Activated CD8-positive, alpha-beta memory T cell treated with anti-CD3 and anti-CD28 coated beads, Interleukin-2, amount 10 ng/mL, durations not matched to agents 7 days and 5 days (primary cell): ENCODE data around the gene IGF2R. TPM values are rescaled to one million over a fixed set of nuclear protein-coding genes. Genes with fewer than 3 reads are reported as not detected.

Experiments
- ATAC-seq: fragments of 150-1000 bp; cut with Tn5 transposase; one replicate; pipeline ENCODE4 v1.10.0; 2021; ENCODE audit warnings: moderate library complexity
- CTCF ChIA-PET: fragments of 350-600 bp; sonication (Branson Sonifier 250); formaldehyde crosslinking; loops from one replicate; lab custom pipeline; 2021; ENCODE audit warnings: antibody characterized with exemption; lab: Charles Lee
- DNase-seq: peaks from one replicate; pipeline ENCODE4 v3.0.0-alpha.2; 2020
- H3K27ac Mint-ChIP-seq: one replicate; pipeline ENCODE4 v1.8.0; 2021; ENCODE audit warnings: mild to moderate bottlenecking, mixed read lengths
- H3K27me3 Mint-ChIP-seq: one replicate; pipeline ENCODE4 v1.8.0; 2021; ENCODE audit warnings: mixed read lengths
- H3K36me3 Mint-ChIP-seq: one replicate; pipeline ENCODE4 v1.8.0; 2021; ENCODE audit warnings: mild to moderate bottlenecking, mixed read lengths
- H3K4me1 Mint-ChIP-seq: one replicate; pipeline ENCODE4 v1.8.0; 2021; ENCODE audit warnings: mixed read lengths
- H3K4me3 Mint-ChIP-seq: one replicate; pipeline ENCODE4 v1.8.0; 2021; ENCODE audit warnings: mild to moderate bottlenecking, moderate library complexity, mixed read lengths
- H3K9me3 Mint-ChIP-seq: one replicate; pipeline ENCODE4 v1.8.0; 2022; ENCODE audit warnings: low read depth, mixed read lengths
- total RNA-seq, 2 experiments: library from RNA; stranded (reverse); gene quantifications; one replicate each; pipeline ENCODE4 v1.2.3, GENCODE V29; 2021

IGF2R gene
- total RNA-seq, 2 experiments from 2014 or later: 74.5 to 83.1 TPM

DNA sequence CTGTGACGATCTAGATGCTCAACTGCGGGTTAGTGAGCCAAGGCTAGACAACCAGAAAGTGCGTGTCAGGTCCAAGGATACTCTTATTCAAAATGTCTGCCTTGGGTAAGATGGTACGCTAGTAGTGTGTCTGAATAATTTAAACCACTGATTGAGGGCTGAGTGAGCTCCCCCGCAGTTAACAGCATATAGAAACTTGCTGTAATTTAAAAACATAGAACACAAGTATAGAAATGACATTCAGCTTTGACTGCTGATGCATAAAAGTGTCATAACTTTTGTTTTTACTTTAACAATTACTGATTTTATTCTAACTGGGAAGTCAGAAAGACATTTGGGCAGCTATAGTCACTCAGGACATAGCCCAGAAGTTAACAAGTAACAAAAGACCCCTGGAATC lies 107.1 kb downstream of the IGF2R start:
- CTCF ChIA-PET: no interaction called here
- H3K36me3 Mint-ChIP-seq: peaks cover 56% of the 10 kb centered on the region
- ATAC-seq (no peak), DNase-seq (no peak)
- H3K27ac Mint-ChIP-seq: no peak overlapping the region
- H3K4me3 Mint-ChIP-seq: no peak overlapping the region
- H3K27me3 Mint-ChIP-seq: no peaks in the 10 kb centered on the region
- H3K9me3 Mint-ChIP-seq: no peaks in the 10 kb centered on the region
- peaks cover 6% of the 10 kb centered on the region for H3K4me1 Mint-ChIP-seq

- ATAC-seq (no peak), DNase-seq (no peak)
- Mint-ChIP-seq H3K4me3 (no peak overlapping the region), H3K9me3 (no peaks in the 10 kb centered on the region), H3K4me1 (peaks cover 3% of the 10 kb centered on the region), H3K36me3 (peaks cover 58% of the 10 kb centered on the region), H3K27ac (no peak overlapping the region), H3K27me3 (no peaks in the 10 kb centered on the region)
- CTCF ChIA-PET: interaction anchor here (1.0 kb wide), 1 partner anchor 8 kb away, joined by 3 read pairs; no protein-coding TSS in a partner anchor
Measured at GRCh38 chr6:160077024-160077423, 108.1 kb downstream of the IGF2R start.

DNA sequence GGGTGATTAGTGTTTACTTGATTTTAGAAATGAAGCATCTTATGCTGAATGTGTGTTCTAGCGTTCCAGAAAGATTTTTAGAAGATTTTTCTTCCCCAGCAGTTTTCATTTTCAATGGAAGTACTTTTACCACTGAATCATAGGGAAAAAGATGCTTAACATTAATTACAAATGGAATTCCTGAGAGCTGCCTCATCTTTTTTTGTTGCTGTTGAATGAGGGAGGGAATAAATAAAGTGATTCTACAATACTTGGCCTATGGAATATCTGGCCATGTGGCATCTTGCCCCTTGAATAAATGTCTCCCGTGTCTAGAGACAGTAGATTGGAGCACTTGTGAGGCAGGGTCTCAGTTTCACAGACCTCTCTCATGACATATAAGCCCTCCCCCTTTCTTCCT lies 108.6 kb downstream of the IGF2R start:
- CTCF ChIA-PET: interaction anchor here (1.0 kb wide), 2 partner anchors 8 to 11 kb away, joined by 3 to 4 read pairs; no protein-coding TSS in a partner anchor
- ATAC-seq: no peak
- Mint-ChIP-seq H3K36me3 (peaks cover 56% of the 10 kb centered on the region), H3K9me3 (no peaks in the 10 kb centered on the region), H3K27me3 (no peaks in the 10 kb centered on the region), H3K4me1 (peaks cover 3% of the 10 kb centered on the region), H3K4me3 (no peak overlapping the region), H3K27ac (no peak overlapping the region)
- no peak for DNase-seq

DNA sequence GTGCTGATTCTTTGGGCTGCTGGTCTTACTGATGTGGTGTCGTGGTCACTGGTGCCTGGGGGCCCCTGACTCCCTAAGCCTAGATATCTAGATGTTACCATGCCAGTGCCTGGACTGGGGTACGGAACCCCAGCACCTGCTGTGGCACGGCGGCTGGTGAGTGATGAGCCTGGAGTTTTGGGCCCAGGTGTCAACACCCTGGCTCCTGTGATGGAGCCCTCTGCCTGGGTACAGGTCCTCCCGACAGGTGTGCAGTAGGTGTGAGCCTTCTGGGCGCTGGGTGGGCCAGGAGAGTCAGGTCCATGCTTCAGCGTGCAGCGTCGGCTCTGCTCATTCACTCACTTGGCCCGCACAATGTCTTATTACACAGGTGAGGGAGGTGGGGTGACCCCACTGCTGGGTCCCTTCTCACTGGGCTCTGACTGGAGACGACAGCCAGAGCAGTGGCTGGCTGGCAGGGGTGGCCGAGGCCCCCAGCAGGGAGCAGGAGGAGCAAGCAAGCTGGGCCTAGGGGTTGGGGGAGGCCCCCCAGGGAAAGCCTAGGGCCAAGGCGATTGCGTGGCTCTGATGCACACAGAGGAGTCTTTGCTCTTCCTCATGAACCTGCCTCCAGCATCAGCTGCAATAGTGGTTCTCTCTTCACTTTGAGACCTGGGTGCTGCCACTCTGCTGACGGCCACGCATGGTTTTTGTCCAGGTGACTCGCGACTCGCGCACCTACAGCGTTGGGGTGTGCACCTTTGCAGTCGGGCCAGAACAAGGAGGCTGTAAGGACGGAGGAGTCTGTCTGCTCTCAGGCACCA lies 110.2 kb downstream of the IGF2R start:
- DNase-seq (no peak), ATAC-seq (no peak)
- H3K9me3 Mint-ChIP-seq: no peaks in the 10 kb centered on the region
- H3K36me3 Mint-ChIP-seq: peaks cover 51% of the 10 kb centered on the region
- CTCF ChIA-PET: interaction anchor here (0.9 to 1.3 kb wide), 2 partner anchors 9 to 19 kb away, joined by 3 to 5 read pairs; no protein-coding TSS in a partner anchor
- H3K4me3 Mint-ChIP-seq: no peak overlapping the region
- no peak overlapping the region for H3K27ac Mint-ChIP-seq
- H3K27me3 Mint-ChIP-seq: no peaks in the 10 kb centered on the region
- peaks cover 3% of the 10 kb centered on the region for H3K4me1 Mint-ChIP-seq

DNA sequence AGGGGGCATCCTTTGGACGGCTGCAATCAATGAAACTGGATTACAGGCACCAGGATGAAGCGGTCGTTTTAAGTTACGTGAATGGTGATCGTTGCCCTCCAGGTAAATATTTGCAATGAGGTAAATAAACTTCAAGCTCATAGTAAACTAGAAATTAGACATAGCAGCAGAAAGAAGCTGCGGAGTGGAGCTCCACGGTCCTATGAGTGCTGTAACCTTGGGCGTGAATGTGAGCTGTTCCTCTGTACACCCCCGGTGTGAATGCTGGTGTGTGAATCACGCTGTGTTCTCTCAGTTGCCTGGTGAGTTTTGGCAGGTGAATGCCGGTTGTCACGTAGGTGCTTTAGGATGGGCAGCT lies 110.8 kb downstream of the IGF2R start:
- no peaks in the 10 kb centered on the region for H3K27me3 Mint-ChIP-seq
- DNase-seq: no peak
- H3K4me3 Mint-ChIP-seq: no peak overlapping the region
- CTCF ChIA-PET: interaction anchor here (0.9 to 1.3 kb wide), 2 partner anchors 9 to 19 kb away, joined by 3 to 5 read pairs; no protein-coding TSS in a partner anchor
- peaks cover 52% of the 10 kb centered on the region for H3K36me3 Mint-ChIP-seq
- no peak overlapping the region for H3K27ac Mint-ChIP-seq
- H3K4me1 Mint-ChIP-seq: peaks cover under 1% of the 10 kb centered on the region
- ATAC-seq: no peak
- H3K9me3 Mint-ChIP-seq: no peaks in the 10 kb centered on the region

GRCh38 chr6:160080097-160080496 lies 111.2 kb downstream of the IGF2R start:
- Mint-ChIP-seq H3K4me1 (peaks cover 2% of the 10 kb centered on the region), H3K9me3 (no peaks in the 10 kb centered on the region), H3K36me3 (peaks cover 52% of the 10 kb centered on the region), H3K27ac (no peak overlapping the region), H3K4me3 (no peak overlapping the region), H3K27me3 (no peaks in the 10 kb centered on the region)
- ATAC-seq (no peak), DNase-seq (no peak)
- CTCF ChIA-PET: interaction anchor here (1.3 kb wide), 1 partner anchor 8 kb away, joined by 5 read pairs; no protein-coding TSS in a partner anchor

- Mint-ChIP-seq H3K36me3 (peaks cover 59% of the 10 kb centered on the region), H3K9me3 (no peaks in the 10 kb centered on the region), H3K4me3 (no peak overlapping the region), H3K4me1 (peaks cover 8% of the 10 kb centered on the region), H3K27ac (no peak overlapping the region), H3K27me3 (no peaks in the 10 kb centered on the region)
- CTCF ChIA-PET: no interaction called here
- ATAC-seq (no peak), DNase-seq (no peak)
Measured at GRCh38 chr6:160081398-160081797, 112.5 kb downstream of the IGF2R start.

- Mint-ChIP-seq H3K27me3 (no peaks in the 10 kb centered on the region), H3K36me3 (peaks cover 60% of the 10 kb centered on the region), H3K9me3 (no peaks in the 10 kb centered on the region), H3K4me3 (no peak overlapping the region), H3K27ac (peak overlapping the region; percentile 9), H3K4me1 (peaks cover 8% of the 10 kb centered on the region)
- DNase-seq (no peak), ATAC-seq (no peak)
- CTCF ChIA-PET: no interaction called here
Measured at GRCh38 chr6:160082627-160083026, 113.7 kb downstream of the IGF2R start.

DNA sequence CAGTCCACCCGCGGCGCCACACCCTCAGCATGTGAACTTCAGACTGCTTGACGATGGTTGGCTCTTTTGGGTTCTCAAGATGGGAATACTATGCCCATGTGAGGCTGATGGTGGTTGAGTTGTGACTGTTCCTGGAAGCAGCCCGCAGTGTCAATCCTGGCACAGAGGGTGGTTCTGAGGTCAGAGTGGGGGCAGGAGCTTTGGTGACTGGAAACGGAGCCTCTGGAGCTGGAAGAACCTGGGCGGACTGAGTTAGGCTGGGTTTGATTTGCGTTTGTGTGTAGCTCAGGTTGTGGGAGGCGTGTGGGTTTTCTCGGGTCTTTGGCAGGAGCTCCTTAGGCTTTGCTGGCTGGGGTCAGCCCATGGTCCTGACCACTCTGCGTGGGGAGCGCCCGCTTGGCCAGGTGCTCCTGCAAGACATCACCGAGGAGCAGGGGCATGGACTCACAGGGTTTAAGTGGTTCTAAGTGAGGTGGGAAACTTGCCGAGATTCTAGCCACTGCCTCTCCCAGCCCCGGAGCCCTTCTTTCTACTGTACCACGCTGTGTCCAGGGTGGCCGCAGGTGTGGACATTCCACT lies 115.4 kb downstream of the IGF2R start:
- Mint-ChIP-seq H3K9me3 (no peaks in the 10 kb centered on the region), H3K36me3 (peaks cover 65% of the 10 kb centered on the region), H3K4me3 (no peak overlapping the region), H3K4me1 (peaks cover 8% of the 10 kb centered on the region), H3K27me3 (no peaks in the 10 kb centered on the region), H3K27ac (no peak overlapping the region)
- ATAC-seq: no peak
- no peak for DNase-seq
- CTCF ChIA-PET: no interaction called here

- peaks cover 67% of the 10 kb centered on the region for H3K36me3 Mint-ChIP-seq
- H3K9me3 Mint-ChIP-seq: no peaks in the 10 kb centered on the region
- CTCF ChIA-PET: no interaction called here
- ATAC-seq (no peak), DNase-seq (no peak)
- H3K27ac Mint-ChIP-seq: peak overlapping the region; percentile 26
- peaks cover 8% of the 10 kb centered on the region for H3K4me1 Mint-ChIP-seq
- no peak overlapping the region for H3K4me3 Mint-ChIP-seq
- H3K27me3 Mint-ChIP-seq: no peaks in the 10 kb centered on the region
Measured at GRCh38 chr6:160085226-160085625, 116.3 kb downstream of the IGF2R start.

DNA sequence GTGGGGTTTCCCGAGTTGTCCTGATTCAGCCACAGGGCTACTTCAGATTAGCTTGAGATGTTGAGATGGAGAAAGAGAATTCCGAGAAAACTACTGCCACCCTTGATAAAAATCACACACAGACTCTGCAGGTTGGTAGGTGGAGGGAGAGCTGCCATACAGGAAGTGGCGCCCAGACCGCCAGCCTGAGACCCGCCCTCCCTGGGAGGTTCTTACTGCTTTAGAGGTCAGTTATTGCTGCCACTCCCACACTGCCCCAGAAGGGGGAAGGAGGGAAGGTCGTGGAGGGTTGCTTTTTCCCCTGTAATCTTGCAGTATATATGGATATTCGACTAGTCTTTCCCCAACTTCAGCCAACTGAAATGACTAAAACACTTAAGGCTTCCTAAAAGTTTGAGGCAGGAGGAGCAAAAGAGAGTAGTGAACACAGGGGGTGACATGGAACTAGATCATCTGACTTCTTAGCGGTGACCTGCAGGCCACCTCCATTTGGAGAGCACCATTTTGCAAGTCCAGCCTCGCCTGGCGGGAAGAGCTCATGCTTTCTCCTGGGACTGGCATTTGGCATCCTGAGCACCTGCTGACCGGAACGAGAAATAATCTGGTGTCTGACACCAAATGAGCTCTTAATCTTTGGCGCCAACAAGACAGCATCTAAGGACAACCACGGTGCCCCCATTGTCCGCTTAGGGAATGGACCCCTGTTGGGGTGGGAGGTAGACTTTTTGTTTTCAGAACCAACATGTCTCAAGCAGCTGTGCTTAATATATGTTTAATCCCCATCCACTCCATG lies 117.0 kb downstream of the IGF2R start:
- Mint-ChIP-seq H3K27ac (peak overlapping the region; percentile 16), H3K4me3 (no peak overlapping the region), H3K9me3 (no peaks in the 10 kb centered on the region), H3K36me3 (peaks cover 66% of the 10 kb centered on the region), H3K27me3 (no peaks in the 10 kb centered on the region), H3K4me1 (peaks cover 8% of the 10 kb centered on the region)
- CTCF ChIA-PET: no interaction called here
- DNase-seq (no peak), ATAC-seq (no peak)

DNA sequence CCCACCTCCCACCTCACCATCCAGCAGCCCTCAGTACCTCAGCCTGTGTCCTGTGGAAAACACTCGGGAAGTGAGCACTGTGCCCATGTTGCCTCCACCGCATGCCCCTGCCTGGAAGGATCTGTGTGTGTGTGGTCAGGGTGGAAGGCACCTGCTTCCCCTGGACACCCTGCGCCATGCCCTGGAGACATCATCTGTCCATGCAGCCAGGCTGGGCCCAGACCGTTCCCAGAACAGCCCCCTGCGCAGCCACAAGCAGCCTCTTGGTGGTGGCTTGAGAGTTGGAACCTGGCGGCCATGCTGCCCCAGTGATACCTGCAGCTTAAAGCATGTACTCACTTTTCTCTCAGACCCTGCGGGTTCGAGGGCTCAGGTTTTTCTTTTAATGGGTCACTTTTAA lies 117.9 kb downstream of the IGF2R start:
- CTCF ChIA-PET: no interaction called here
- no peak overlapping the region for H3K27ac Mint-ChIP-seq

GRCh38 chr6:160088069-160088783 lies 119.3 kb downstream of the IGF2R start:
- H3K36me3 Mint-ChIP-seq: peaks cover 53% of the 10 kb centered on the region
- no peak overlapping the region for H3K4me3 Mint-ChIP-seq
- no peaks in the 10 kb centered on the region for H3K9me3 Mint-ChIP-seq
- CTCF ChIA-PET: interaction anchor here (0.8 to 1.5 kb wide), 7 partner anchors 8 to 446 kb away, joined by 3 to 6 read pairs (median 4); no protein-coding TSS in a partner anchor
- ATAC-seq (no peak), DNase-seq (no peak)
- H3K27ac Mint-ChIP-seq: peak overlapping the region; percentile 28
- H3K4me1 Mint-ChIP-seq: peaks cover 8% of the 10 kb centered on the region
- H3K27me3 Mint-ChIP-seq: no peaks in the 10 kb centered on the region

More for the DNA sequence above, 117.9 kb downstream of the IGF2R start:
- no peak for DNase-seq
- no peak for ATAC-seq
- H3K9me3 Mint-ChIP-seq: no peaks in the 10 kb centered on the region
- H3K36me3 Mint-ChIP-seq: peaks cover 59% of the 10 kb centered on the region
- H3K4me1 Mint-ChIP-seq: peaks cover 8% of the 10 kb centered on the region
- H3K27me3 Mint-ChIP-seq: no peaks in the 10 kb centered on the region
- no peak overlapping the region for H3K4me3 Mint-ChIP-seq
